HG03066 (cell line): ENCODE data around the gene TENM4.

Experiments
- ATAC-seq: cut with Tn5 transposase; IDR thresholded peaks from one replicate; pipeline ENCODE4 v1.9.1; 2021; ENCODE audit warnings: low read depth; ENCODE audit not compliant: unreplicated experiment

Gene TENM4

GRCh38 chr11:79312617-79313529 lies 128.0 kb downstream of the TENM4 start:
- no peak for ATAC-seq

- no peak for ATAC-seq
These were observed 129.4 kb downstream of the TENM4 start for GRCh38 chr11:79311461-79311860.

- no peak for ATAC-seq
These were observed 131.4 kb downstream of the TENM4 start for GRCh38 chr11:79309407-79309806.

GRCh38 chr11:79308429-79308828 lies 132.4 kb downstream of the TENM4 start:
- ATAC-seq, result no peak

GRCh38 chr11:79304599-79305212 lies 136.1 kb downstream of the TENM4 start:
- no peak for ATAC-seq

- no peak for ATAC-seq
These were observed 144.7 kb downstream of the TENM4 start for GRCh38 chr11:79296141-79296540.

GRCh38 chr11:79294845-79295731 lies 145.7 kb downstream of the TENM4 start:
- no peak for ATAC-seq

GRCh38 chr11:79291948-79292347 lies 148.9 kb downstream of the TENM4 start:
- ATAC-seq, result no peak

- no peak for ATAC-seq
These were observed 150.1 kb downstream of the TENM4 start for GRCh38 chr11:79290761-79291160.

- no peak for ATAC-seq
These were observed 152.9 kb downstream of the TENM4 start for GRCh38 chr11:79287952-79288351.

GRCh38 chr11:79285756-79286155 lies 155.1 kb downstream of the TENM4 start:
- no peak for ATAC-seq

- no peak for ATAC-seq
These were observed 164.0 kb downstream of the TENM4 start for GRCh38 chr11:79276736-79277325.

- no peak for ATAC-seq
These were observed 166.0 kb downstream of the TENM4 start for GRCh38 chr11:79274636-79275331.

GRCh38 chr11:79273781-79274180 lies 167.0 kb downstream of the TENM4 start:
- no peak for ATAC-seq

GRCh38 chr11:79269611-79270307 lies 171.1 kb downstream of the TENM4 start:
- ATAC-seq, result no peak

GRCh38 chr11:79266396-79266795 lies 174.4 kb downstream of the TENM4 start:
- no peak for ATAC-seq

- no peak for ATAC-seq
These were observed 175.0 kb downstream of the TENM4 start for GRCh38 chr11:79265756-79266322.

GRCh38 chr11:79264284-79264683 lies 176.5 kb downstream of the TENM4 start:
- ATAC-seq, result no peak

- ATAC-seq, result no peak
These were observed 177.8 kb downstream of the TENM4 start for GRCh38 chr11:79263001-79263400.
